GM21515 (cell line): ENCODE data around the gene ZBED4.
A peak's percentile ranks its signal among the peaks of the same experiment; 100 is the strongest.

Experiments used
- ATAC-seq: cut with Tn5 transposase; IDR thresholded peaks from one replicate; pipeline ENCODE4 v1.9.1; 2021; ENCODE audit not compliant: unreplicated experiment

Gene ZBED4

GRCh38 chr22:49933236-49934159 is 79.9 kb downstream of the ZBED4 start:
- ATAC-seq: no peak

- no peak for ATAC-seq
Measured at GRCh38 chr22:49934160-49934890, 80.7 kb downstream of the ZBED4 start.

DNA sequence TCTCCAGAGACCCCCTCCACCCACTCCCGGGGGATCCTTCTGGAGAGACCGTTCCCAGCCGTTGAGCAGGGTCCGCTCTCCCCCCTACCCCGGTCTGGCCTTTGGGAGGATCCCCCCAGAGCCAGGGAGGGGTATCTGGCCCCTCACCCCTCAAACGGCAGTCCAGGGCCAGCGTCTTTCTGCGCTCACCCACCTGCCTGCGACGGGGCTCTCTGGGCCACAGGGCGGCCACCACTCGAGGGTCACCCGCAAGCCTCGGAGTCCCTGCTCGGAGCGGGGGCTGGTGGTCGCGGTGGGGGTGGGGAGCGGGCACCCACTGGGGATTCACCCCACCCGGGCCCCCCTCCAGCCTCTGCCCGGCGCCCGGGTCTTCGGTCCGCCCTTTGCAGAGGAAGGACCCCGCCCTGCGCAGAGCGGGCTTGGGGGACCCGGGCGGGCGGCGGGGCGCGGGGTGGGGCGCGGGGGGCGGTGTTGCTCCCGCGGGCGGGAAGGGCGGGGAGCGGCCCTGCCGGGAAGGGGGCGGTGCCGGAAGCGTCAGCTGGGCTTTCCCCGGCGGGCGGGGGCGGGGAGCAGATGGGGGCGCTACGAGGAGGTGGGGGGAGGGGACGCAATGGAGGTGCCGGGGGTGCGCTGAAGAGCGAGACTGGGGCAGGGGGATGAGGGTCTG is 81.4 kb downstream of the ZBED4 start:
- ATAC-seq: no peak

- no peak for ATAC-seq
Measured at GRCh38 chr22:49935561-49935960, 81.9 kb downstream of the ZBED4 start.

- ATAC-seq: peak; percentile 57
Measured at GRCh38 chr22:49936018-49936972, 82.7 kb downstream of the ZBED4 start.

DNA sequence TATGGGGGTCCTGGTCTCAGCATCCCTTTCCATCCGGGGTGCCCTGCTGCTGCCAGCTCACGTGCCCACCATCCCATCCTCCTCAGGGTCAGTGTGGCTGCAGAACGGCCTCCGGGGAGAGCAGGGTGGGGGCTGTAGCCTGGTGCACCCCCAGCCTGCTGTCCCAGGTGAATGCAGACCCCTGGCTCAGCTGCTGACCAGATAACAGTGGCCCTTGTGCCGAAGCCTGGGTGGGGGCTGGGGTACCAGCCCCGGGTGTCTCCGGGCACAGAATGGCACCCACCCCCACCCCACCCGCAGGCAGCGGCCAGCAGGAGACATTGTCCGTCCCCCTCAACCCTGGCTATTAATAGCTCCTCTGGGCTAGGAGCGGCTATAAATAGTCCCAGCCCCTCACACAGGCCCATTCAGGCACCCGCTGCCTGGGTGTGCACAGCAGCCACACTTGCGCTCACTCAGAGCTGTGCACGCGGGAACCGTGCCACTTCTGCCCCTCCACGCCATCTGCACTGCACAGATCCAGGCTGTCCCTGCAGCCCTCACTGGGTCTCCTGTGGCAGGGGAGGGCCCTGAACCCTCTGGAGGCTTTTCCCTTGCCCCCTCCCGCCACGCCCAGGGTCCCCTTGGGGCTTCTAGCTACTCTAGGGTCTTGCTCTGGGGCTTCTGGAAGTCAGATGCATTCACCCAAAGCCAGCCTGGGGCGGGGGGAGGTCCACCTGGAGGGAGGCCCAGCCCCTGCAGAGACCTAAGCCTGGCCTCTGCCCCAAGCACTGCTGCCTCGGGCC is 83.5 kb downstream of the ZBED4 start:
- no peak for ATAC-seq

- no peak for ATAC-seq
Measured at GRCh38 chr22:49937758-49938564, 84.3 kb downstream of the ZBED4 start.

DNA sequence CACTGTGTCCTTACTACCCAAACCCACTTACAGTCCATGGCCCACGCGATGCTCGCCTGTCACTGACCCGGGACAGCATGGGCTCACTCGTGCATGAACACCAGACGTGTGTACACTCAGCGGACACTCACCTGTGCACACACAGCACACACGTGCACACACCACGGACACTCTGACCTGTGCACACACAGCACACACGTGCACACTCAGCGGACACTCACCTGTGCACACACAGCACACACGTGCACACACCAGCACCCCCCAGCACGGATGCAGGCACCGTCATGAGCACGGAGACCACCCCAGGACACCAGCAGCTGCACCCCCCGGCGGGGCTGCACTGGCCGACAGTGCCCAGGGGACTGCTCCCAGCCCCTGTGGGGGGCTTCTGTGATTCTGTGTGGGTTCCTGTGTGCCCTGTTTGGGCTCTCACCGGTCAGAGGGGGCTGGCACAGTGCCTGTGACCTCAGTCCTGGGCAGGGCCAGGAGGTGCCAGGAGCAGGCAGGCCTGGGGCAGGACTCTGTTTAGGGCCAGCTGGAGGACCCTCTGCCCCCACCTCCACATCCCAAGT is 85.0 kb downstream of the ZBED4 start:
- no peak for ATAC-seq
